Daoy (cell line): ENCODE measurements around the gene OTUD3. TPM values are rescaled to one million over a fixed set of nuclear protein-coding genes. Genes with fewer than 3 reads are reported as not detected.
"Not testable (repeated sequence)": the region's sequence is repeated elsewhere in the genome, so short reads cannot be mapped to it uniquely, and the experiment has no call there.

Experiments
- DNase-seq: peaks from one replicate; pipeline ENCODE4 v3.0.0-alpha.2; 2015; ENCODE audit warnings: low read depth
- total RNA-seq: library from RNA; depleted of rRNA; stranded (reverse); fragments of >200 nt; shearing (Covaris generic); gene quantifications from 2 replicates; pipeline ENCODE4 v1.2.3, GENCODE V29; 2014

OTUD3 gene
- total RNA-seq, 1 experiment from 2014 or later = 5.0 TPM

DNA sequence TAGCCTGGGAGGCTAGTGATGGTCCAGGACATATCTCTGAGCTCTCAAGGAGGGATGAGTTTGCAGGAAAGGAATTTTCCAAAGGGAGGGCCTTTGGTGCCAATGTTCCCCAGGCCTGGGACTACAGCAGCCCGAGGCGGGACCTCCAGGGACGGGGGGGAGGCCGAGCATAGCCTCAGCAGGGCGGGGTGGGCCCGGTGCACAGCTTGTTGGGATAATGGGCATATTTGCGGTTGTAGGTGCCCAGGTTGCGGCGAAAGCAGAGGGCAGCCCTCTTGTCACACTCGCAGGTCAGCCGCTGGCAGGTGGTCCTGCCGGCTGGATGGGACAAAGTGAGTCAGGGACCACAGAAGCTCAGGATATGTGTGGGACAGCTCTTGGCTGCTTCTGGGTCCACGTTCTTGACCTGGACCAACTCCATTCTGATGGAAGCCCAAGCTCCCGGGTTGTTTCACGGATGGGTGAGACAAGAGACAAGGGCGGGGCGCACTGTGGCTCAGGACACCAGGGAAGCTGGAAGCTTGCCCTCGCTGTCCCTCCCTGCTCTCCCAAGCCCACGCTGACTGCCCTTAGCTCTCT, 38.0 kb downstream of the OTUD3 start:
- DNase-seq = no peak

DNA sequence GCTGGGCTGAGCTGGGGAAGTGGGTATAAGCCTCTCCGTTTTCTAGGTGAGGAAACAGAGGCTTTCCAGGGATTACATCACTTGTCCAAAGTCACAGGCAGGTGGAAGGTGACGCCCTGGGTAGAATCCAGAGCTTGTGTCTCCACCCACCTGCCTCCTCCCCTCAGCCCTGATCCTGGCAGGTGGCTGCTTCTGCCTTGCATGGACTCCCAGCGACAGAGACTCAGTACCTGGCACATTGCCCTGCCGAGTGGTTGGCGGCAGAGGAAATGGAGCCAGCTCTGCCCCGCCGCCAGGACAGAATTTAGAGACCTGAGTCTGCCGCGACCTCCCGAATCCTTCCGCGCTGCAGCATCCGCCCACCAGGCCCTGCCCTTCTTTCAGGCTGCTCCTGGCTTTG, 39.1 kb downstream of the OTUD3 start:
- no peak for DNase-seq

DNA sequence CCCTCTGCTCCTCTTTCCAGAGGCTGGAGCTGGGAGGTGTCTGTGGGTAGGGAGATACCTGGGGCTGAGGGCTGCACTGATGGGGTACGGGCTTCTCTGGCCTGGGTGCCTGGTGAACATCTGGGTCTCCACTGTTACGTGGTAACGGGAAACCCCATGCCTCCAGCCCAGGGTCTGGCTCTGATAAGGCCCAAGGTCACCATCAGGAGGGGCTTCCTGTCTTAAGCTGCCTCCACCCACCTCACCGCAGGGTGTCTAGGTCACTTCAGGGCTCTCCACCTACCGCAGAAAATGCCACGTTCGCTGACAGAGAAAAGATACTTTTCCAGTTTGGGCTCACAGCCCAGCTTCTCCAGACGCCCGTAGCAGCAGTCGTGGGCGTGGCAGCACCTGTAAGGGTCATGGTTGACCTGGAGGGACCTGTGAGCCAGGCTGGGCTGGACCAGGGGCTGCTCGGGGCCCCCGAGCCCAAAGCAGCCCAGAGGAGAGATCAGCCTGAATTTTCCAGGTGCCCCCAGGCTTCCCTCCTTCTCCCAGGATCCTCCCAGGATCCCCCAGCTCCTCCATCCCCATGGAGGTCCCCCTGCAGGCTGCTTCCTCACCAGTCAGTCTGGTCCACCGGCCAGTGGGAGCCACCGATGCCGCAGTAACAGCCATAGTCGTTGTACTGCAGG, 40.0 kb downstream of the OTUD3 start:
- DNase-seq = no peak

DNA sequence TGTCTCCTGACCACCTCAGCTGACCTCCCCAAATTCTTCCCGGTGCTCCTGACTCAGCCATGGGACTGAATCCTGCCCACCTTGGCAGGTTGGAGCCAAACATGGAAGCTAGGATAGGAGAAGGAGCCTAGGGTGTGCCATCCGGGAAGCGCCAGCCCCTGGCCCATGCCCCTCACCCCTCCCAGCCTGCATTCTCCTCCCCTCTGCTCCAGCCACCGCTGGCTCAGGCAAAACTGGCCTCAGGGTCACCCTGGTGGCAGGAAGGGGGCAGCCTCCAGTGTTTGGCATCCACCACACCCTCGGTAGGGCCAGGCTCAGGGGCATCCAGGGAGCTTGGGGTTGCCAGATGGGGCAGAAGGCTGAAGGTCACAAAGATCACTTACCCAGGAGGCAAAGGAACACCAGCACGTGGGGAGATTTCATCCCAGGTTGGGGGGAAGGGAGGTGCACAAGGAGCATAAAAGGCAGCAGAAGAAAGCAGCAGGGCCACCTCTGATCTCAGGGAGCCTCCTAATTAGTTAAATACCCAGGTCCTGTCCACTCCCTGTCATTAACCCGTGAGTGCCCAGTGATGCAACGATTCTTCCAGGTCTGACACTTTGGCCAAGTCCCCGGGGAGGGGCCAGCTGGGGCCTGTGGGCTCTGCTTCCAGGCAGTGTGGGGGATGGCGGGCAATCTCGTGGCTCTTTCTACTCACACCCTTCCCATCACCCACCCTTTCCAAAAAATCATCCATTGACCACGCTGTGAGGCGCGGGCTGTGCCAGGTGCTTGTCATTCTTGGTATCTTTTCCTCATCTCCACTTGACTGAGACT, 41.1 kb downstream of the OTUD3 start, which contains the start of gene PLA2G2E:
PLA2G2E (minus strand) TSS at position 481 of the 816 bp plus-strand sequence; CDS start at position 423, 58 bp downstream.
- DNase-seq = no peak

DNA sequence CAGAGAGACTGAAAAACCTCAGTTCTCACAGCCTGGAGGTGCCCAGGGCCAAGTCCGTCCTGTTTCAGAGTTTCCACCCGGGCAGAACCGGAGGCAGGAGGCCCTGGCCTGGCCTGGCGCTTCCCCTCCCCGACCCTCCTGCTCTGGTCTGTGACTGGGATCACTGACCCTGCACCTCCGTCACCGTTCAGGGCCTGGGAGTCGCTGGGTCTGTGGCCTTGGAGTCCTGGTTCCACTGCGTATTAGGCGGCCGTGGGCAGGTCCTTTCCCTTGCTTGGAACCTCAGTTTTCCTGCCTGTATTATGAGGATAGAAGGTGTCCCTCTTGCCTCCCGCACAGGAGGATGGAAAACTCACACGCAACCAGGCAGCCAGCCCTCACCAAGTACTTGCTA, 41.8 kb downstream of the OTUD3 start:
- DNase-seq = no peak

DNA sequence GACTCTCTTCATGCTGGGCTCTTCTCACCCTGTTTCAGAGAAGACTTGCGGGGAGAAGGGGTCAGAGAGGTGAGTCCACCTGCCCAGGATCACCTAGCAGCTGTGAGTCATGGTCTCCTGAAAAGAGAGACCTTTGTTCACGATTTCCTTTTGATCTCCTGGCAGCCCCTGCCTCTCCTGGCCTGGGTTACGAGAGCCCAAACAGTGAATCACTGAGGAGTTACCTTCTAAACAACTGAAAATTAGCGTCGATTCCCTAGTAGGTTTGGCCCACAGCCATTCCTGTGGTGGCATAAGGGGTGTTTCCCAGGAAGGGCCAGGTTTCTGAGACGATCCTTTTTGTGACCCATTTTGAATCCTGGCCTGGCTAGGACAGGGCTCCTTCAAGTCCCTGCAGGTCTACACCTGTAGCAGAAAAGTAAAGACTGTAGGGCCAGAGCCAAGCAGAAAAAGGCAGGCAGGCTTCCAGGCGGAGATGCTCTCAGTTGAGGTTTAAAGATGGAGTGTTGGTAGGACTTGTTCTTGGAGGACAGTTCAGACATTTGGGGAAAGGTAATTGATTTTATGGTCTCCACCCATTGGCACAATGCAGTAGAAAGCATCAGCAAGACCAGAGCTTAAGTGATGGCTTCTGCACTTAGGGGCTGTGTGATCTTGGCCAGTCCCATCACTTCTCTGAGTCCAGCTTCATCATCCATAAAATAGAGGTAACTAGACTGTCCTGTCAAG, 43.3 kb downstream of the OTUD3 start:
- DNase-seq = peak; percentile 41

DNA sequence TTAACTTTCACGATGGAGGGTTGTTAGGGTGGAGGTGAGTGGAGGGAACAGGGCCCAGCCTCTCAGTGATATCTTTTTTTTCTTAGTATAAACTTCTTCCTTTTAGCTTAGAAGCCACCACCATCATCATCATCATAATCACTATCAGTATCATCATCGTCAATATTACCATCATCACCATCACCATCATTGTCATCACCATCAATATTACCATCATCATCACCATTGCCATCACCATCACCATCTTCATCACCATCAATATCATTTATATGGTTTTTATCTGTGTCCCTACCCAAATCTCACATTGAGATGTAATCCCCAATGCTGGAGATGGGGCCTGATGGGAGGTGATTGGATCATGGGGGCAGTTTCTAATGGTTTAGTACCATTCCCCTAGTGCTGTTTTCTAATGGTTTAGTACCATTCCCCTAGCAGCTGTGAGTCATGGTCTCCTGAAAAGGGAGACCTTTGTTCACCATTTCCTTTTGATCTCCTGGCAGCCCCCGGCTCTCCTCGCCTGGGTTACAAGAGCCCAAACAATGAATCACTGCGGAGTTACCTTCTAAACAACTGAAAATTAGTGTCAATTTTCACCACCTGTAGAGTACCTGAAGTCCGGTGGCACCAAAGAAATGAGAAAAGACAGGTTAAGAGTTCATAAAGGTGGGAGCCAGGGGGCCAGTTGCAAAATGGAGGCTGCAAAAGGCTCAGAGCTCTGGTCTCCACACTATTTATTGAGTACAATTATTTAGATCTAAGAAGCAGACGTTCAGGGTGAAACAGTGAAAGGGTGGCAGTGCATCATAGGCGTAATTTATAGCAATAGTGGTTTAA, 44.3 kb downstream of the OTUD3 start:
- DNase-seq = peak; percentile 44

DNA sequence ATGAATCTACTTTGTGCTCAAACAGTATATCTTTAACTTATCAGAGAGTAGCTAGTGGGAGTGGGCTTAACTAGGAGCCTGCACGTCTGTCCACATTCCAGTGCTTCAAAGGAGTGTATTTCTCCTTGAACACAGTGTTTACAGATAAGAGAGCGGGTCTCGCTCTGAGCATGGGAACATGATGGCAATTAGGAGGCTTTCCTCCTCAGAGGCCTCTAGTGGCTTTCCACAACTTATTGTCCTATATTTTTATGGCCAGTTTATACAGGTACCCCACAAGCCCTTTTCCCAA, 44.9 kb downstream of the OTUD3 start:
- DNase-seq = not testable (repeated sequence)

DNA sequence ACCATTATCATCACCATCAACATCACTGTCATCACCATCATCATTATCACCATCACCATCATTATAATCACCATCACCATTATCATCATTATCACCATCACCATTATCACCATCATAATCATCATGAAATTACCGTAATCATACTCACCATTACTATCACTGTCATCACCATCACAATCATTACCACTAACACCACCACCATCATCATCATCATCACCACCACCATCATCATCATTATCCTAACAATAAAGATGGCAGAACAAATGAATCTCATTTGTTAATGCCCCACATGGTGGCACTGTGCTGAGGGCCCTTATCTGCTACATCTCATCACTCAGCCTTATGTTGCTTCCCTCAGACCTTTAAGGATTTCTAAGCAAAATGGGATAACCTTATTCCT, 50.7 kb downstream of the OTUD3 start:
- DNase-seq = no peak

DNA sequence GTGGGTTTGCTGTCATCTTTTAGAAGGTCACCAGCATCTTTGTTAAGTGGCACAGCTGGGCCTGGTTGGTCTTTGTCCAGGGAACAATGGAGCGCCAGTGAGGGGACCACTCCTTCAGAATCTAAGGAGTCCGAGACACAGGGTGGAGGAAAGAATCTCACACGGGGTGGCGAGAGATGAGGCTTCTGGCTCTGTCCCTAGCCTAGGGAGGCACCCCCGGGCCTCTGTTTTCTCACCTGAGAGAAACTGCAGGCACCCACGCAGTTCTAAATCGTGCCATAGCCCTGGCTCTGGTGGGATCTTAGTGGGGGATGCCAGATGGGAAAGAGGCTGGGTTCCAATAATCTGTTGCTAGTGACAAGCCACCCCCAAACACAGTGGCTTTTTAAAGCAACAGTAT, 52.1 kb downstream of the OTUD3 start:
- no peak for DNase-seq

DNA sequence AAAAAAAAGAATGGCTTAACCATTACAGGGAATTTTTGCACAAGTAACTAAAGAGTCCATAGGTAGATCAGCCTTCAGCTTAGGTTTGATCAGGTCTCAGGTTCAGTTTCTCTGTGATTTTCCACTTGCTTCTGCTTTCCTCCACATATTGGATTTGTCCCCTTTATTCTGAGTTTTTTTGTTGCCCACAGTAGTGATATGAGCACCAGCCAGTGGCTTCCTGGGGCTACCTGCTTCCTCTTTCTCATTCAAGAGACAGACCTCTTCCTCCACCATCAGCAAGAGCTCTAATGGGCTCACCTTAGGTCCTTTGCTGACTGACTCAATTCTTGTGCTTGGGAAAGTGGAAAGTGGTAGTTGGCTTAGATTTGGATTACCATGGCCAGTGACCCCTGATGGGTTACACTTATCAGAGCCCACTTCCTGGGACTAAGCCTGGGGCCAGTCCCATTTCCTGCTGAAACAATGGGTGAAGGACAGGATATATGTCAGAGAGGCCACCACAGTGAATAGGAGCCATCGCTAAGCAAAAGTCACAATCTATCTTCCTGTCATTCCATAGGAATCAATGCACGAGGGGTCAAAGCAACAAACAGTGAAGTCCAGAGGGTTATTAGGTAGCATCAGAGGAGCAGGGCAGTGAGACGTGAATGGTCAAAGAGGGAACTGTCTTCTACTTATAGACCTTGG, 54.0 kb downstream of the OTUD3 start:
- no peak for DNase-seq

DNA sequence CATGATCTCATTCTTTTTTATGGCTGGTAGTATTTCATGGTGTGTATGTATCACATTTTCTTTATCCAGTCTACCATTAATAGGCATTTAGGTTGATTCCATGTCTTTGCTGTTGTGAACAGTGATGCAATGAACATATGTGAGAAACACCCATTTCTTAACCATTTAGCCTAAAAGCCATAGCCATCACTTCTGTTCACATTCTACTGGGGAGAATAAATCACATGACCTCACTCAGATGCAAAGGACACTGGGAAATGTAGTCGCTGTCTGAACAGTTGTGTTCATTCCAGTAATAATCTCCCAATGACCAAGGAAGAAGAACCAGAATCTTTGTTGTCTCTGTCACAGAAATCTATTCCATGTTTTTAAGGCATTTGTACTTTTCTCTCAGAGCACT, 56.3 kb downstream of the OTUD3 start:
- no peak for DNase-seq

DNA sequence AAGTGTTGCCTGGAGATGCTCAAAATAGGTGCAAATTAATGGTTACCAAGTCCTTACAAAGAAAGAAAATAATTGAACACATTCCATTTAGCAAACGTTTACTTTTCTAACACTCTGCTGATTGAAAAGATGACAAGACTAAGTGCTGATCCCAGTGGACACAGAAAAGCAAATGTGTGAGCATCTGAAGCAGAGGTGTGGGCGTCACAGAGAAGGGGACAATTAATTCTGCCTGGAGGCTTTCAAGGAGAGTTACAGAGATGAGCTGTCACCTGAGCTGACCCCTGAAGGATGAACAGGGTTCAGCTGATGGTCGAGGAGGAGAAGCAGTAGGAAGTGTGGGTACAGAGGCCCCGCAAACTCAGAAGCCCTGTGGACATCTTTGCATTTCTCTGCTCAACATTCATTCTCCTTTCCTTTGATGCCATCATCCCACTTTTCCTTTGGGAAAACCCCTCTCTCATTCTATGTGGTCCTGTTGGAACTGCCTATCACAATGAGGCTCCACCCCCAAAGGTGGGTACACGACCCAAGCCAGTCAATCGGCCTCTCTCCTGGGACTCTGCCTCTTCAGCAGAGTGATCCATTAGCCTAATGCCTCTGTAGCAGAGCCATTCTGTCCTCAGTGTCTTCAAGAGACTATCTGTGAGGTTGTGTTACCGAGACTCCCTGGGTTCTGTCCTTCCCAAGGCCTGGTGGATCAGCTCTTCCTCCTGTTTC, 58.5 kb downstream of the OTUD3 start:
- no peak for DNase-seq

DNA sequence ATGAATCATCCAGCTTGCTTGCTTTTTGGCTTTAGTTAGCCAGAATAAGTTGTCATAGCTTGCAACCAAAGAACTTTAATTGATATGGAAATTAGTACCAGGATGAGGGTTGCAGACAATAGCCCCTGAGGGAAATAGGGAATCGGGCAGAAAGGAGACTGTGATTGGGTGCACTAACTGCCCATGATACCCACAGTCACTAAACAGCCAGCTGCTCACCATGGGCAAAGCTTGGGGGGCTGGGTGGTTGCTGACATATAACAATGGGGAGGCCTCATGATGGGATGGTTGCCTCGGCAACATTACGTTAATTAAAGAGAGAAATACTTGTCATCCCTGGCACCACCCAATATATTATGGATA, 59.0 kb downstream of the OTUD3 start:
- no peak for DNase-seq

DNA sequence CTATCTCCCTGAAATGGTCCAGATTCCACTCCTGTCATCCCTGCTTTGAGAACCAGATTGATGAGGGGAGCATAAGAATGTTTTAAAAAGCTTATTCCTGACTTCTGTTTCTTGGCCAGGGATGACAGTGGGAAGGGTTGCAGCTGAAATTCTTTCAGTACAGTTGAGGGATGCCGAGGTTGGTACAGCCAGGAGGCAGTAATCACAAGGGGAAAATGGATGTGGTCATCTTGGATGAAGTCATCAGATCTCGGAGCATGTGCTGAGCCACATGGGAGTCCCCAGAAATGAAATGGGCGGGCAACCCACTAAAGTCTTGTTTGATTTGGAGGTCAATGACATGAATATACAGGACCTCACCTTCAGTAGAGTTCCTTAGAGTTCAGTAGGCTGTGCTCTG, 59.9 kb downstream of the OTUD3 start:
- DNase-seq = no peak

DNA sequence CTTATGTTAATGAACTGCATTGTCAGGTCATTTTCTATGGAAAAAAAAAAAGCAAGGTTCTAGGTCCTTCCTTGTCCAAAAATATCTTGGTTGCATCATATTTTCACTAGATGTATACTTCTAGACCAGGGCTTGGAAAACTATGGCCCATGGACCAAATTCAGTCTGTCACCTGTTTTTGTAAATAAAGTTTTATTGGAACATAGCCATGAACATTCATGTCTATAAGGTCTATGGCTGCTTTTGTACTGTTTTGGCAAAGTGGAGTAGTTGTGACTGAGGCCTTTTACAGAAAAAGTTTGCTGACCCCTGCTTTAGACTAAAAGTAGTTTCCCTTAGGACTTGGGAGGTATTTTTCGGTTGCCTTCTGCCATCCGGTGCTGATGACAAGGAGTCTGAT, 60.5 kb downstream of the OTUD3 start:
- no peak for DNase-seq

DNA sequence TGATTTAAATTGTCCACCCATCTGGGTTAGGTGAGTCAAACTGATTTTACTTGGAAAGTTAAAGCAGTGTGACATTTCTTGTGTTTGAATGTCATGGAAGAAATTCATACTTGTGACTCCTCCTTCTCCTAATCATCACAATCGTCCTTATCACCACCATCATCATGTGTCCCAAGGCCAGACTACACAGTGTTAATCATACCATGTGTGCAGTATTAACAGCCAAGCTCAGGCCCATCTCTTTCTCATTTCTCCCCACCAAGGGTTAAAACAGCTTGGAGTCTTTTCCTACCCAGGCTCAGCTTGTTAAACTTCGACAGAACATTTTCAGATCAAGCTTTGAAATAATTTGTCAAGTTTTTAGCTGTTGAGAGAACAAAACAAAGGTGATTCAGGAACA, 63.7 kb downstream of the OTUD3 start:
- DNase-seq = no peak

DNA sequence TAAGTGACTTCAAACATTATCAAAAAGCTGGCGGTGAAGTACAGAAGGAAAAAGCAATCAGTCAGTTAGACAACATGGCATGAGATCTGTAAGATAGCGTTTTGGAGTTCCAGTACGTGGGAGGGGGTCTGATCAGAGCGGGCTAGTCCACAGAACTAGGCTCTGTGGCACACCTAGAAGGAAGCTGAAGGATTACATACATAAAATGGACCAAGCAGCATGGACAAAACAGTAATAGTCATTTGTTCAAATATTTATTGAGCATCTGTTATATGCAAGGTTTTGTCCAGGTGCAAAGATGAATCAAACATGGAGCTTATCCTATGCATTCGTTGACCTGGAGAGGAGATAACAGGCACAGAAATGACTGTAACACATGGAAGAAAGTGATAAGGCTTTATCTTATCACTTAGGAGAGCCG, 64.1 kb downstream of the OTUD3 start:
- DNase-seq = no peak

DNA sequence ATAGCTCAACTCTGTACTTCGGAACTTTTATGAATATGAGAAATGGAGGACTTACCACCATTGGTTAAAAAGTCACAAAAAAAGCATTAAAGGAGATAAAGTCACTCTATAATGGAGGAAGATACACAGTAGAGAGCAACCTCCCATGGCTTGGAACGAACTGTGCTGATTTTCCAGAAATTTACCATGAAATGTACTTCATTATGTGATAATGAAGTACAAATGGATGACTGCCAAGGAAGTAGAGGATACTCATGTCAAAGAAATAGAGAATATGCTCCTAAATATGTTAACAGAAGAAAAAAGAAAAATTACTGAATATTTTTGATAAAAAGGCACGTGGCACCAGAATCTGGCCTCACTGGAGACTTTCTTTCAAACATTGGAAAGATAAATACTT, 64.8 kb downstream of the OTUD3 start:
- DNase-seq = no peak

DNA sequence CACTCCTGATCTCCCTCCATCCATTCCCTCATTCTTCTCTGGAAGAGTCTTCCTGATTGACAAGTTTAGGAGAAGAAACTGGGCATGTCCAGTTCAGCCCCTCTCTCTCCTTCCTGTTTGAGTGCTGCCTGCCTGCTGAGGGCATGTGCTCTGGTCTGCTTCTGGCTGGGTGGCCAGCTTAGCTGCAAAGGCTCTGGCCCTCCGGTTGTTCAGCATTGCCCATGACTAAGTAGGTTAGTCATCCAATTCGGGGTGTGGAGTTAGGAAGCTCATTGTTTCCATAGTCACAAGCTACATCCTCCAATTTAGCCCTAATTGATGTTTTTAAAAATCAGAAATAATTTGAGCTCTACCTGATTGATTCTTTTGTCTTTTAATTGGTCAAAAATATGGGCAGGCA, 66.8 kb downstream of the OTUD3 start:
- DNase-seq = peak; percentile 76
